Trophoblast cell (in vitro differentiated cells and primary cell): ENCODE results near the gene NHLRC3. TPM values are rescaled to one million over a fixed set of nuclear protein-coding genes. Genes with fewer than 3 reads are reported as not detected.

Source experiments
- DNase-seq, 2 donors: peaks; one replicate each; pipeline ENCODE4 v3.0.0-alpha.2; 2016
- H2AFZ ChIP-seq: 2 replicates; pipeline ENCODE4 v1.6.1; 2013; ENCODE audit warnings: low read length, moderate library complexity, mild to moderate bottlenecking; ENCODE audit not compliant: insufficient read depth, poor library complexity
- H2AK5ac ChIP-seq: 2 replicates; pipeline ENCODE4 v1.6.1; 2013; ENCODE audit warnings: mild to moderate bottlenecking, low read length
- H2BK120ac ChIP-seq: 2 replicates; pipeline ENCODE4 v1.6.1; 2013; ENCODE audit warnings: low read length, mild to moderate bottlenecking, moderate library complexity; ENCODE audit not compliant: insufficient read depth, poor library complexity
- H2BK12ac ChIP-seq: 2 replicates; pipeline ENCODE4 v1.6.1; 2013; ENCODE audit warnings: mild to moderate bottlenecking, low read length, moderate library complexity
- H2BK5ac ChIP-seq: 2 replicates; pipeline ENCODE4 v1.6.1; 2013; ENCODE audit warnings: low read length, low read depth, moderate library complexity, mild to moderate bottlenecking; ENCODE audit not compliant: poor library complexity
- H3K14ac ChIP-seq: 2 replicates; pipeline ENCODE4 v1.6.1; 2013; ENCODE audit warnings: mild to moderate bottlenecking, low read length
- H3K18ac ChIP-seq: 2 replicates; pipeline ENCODE4 v1.6.1; 2013; ENCODE audit warnings: mild to moderate bottlenecking, low read length
- H3K23ac ChIP-seq: 2 replicates; pipeline ENCODE4 v1.6.1; 2013; ENCODE audit warnings: low read length
- H3K27ac ChIP-seq: 2 replicates; pipeline ENCODE4 v1.5.1; 2013; ENCODE audit warnings: low read depth, mild to moderate bottlenecking, inconsistent platforms, low read length, moderate library complexity
- H3K27me3 ChIP-seq: 2 replicates; pipeline ENCODE4 v1.6.1; 2013; ENCODE audit warnings: inconsistent platforms, mild to moderate bottlenecking, low read length, moderate library complexity; ENCODE audit not compliant: insufficient read depth
- H3K36me3 ChIP-seq, 2 experiments: 1 replicate in 1 of 2; 2 replicates in 1 of 2; pipeline ENCODE4 v1.6.1; 2013; ENCODE audit warnings: low read length in 2 of 2, mild to moderate bottlenecking in 2 of 2, moderate library complexity in 1 of 2; ENCODE audit not compliant: insufficient read depth in 2 of 2, control insufficient read depth in 1 of 2
- H3K4ac ChIP-seq: 2 replicates; pipeline ENCODE4 v1.6.1; 2013; ENCODE audit warnings: low read depth, mild to moderate bottlenecking, low read length, moderate library complexity
- H3K4me1 ChIP-seq, 2 experiments: 1 replicate in 1 of 2; 2 replicates in 1 of 2; pipeline ENCODE4 v1.6.1; 2013; ENCODE audit warnings: low read length in 2 of 2, mild to moderate bottlenecking in 2 of 2, moderate library complexity in 1 of 2; ENCODE audit not compliant: insufficient read depth in 2 of 2, control insufficient read depth in 1 of 2
- H3K4me2 ChIP-seq: 2 replicates; pipeline ENCODE4 v1.6.1; 2013; ENCODE audit warnings: inconsistent platforms, mild to moderate bottlenecking, low read length, moderate library complexity
- H3K4me3 ChIP-seq: 2 replicates; pipeline ENCODE4 v1.5.1; 2013; ENCODE audit warnings: mild to moderate bottlenecking, low read depth, low read length, inconsistent platforms
- H3K79me1 ChIP-seq: one replicate; pipeline ENCODE4 v1.6.1; 2013; ENCODE audit warnings: low read length
- H3K79me2 ChIP-seq: 2 replicates; pipeline ENCODE4 v1.6.1; 2013; ENCODE audit warnings: low read length, mild to moderate bottlenecking; ENCODE audit not compliant: control insufficient read depth, insufficient read depth, poor library complexity
- H3K9ac ChIP-seq: 2 replicates; pipeline ENCODE4 v1.6.1; 2013; ENCODE audit warnings: mild to moderate bottlenecking, low read length
- H3K9me3 ChIP-seq: 2 replicates; pipeline ENCODE4 v1.6.1; 2013; ENCODE audit warnings: low read depth, mild to moderate bottlenecking, control low read depth, inconsistent platforms, low read length; ENCODE audit not compliant: insufficient read depth
- H4K12ac ChIP-seq: 2 replicates; pipeline ENCODE4 v1.6.1; 2013; ENCODE audit warnings: low read depth, mild to moderate bottlenecking, low read length, moderate library complexity
- H4K8ac ChIP-seq: 2 replicates; pipeline ENCODE4 v1.6.1; 2013; ENCODE audit warnings: low read depth, mild to moderate bottlenecking, low read length, moderate library complexity
- H4K91ac ChIP-seq: one replicate; pipeline ENCODE4 v1.6.1; 2013; ENCODE audit warnings: low read depth, mild to moderate bottlenecking, low read length, moderate library complexity
- WGBS: extraction: QIAGEN DNeasy Blood & Tissue Kit; methylation state at CpG from one replicate; pipeline ENCODE4 v1.1.7; 2013; ENCODE audit warnings: missing lambda C conversion rate; ENCODE audit not compliant: insufficient read length, insufficient coverage; ENCODE audit errors: extremely low coverage; 5-methylcytosine and 5-hydroxymethylcytosine counted together
- polyA plus RNA-seq: library from polyadenylated mRNA; stranded (reverse); fragments of 200-250 nt; gene quantifications from 2 replicates; pipeline ENCODE4 v1.2.3, GENCODE V29; 2013

The NHLRC3 gene, protein sequence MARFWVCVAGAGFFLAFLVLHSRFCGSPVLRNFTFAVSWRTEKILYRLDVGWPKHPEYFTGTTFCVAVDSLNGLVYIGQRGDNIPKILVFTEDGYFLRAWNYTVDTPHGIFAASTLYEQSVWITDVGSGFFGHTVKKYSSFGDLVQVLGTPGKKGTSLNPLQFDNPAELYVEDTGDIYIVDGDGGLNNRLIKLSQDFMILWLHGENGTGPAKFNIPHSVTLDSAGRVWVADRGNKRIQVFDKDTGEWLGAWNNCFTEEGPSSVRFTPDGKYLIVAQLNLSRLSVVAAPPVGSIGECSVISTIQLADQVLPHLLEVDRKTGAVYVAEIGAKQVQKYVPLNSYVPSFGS
- 8.6 and 10.2 TPM in 2 replicates for polyA plus RNA-seq

DNA sequence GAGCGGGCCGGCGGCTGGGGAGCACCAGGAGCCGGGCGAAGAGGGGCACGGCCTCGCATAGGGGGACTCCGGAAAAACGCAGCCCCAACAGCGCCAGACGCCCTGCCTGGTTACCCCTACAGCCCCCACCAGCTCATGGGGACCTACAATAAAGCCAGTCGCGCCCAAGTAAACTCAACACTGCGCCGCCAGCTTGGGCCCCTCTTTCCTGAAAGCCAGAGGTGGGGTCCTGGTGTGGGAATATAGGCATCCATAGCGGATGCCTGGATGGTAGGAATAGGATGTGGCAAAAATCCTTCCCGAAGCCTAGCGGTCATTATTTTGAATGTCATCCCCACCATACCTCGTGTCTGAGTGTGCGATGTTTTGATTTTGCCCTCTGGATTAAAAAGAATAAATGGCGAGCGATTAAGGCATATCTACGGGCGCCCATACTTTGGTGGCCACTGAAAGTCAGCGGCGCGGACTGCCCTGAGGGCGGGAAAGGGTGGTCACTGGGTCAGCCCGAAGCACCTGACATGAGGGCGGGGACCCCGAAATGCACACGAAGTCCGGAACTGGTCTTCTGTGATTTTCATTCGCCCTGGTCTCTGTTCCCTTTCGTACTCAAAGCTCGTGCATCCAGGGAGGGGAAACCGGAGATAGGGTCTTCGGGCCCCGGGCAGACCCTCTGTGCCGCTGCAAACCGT, at the start of gene NHLRC3, which contains the start of gene PROSER1:
TSS of gene NHLRC3 (plus strand) at position 577 of the 689 bp plus-strand sequence. CDS start 184 bp downstream, outside the sequence.
TSS of gene PROSER1 (minus strand) at position 210 of the 689 bp plus-strand sequence. CDS start 847 bp downstream, outside the sequence.
- Histone ChIP-seq H2BK12ac (peak within 1 kb of the TSS; percentile 49), H3K18ac (peak within 1 kb of the TSS; percentile 96), H2BK120ac (peak within 1 kb of the TSS; percentile 79), H4K8ac (peak within 1 kb of the TSS; percentile 92), H3K27me3 (no peaks in the 10 kb centered on the region), H2AK5ac (peak within 1 kb of the TSS; percentile 83), H3K23ac (no peak within 1 kb of the TSS), H4K12ac (peak within 1 kb of the TSS; percentile 92), H3K27ac (peak within 1 kb of the TSS; percentile 65), H2AFZ (peak within 1 kb of the TSS; percentile 89), H3K14ac (peak within 1 kb of the TSS; percentile 88), H4K91ac (peak within 1 kb of the TSS; percentile 96), H3K4me3 (peak within 1 kb of the TSS; percentile 89), H3K36me3 (no peaks in the 10 kb centered on the region), H3K9ac (peak within 1 kb of the TSS; percentile 69), H3K4me2 (peak within 1 kb of the TSS; percentile 90), H3K4me1 (peaks cover 0 to 4% of the 10 kb centered on the region in 2 experiments), H3K79me2 (peaks cover 14% of the 10 kb centered on the region), H3K4ac (peak within 1 kb of the TSS; percentile 87), H3K9me3 (no peaks in the 10 kb centered on the region), H2BK5ac (peak within 1 kb of the TSS; percentile 82), H3K79me1 (peaks cover 10% of the 10 kb centered on the region)
- no CpG with 5 or more reads among the region's 41 CpGs for WGBS
- DNase-seq, result peak; percentile 62 to 76

DNA sequence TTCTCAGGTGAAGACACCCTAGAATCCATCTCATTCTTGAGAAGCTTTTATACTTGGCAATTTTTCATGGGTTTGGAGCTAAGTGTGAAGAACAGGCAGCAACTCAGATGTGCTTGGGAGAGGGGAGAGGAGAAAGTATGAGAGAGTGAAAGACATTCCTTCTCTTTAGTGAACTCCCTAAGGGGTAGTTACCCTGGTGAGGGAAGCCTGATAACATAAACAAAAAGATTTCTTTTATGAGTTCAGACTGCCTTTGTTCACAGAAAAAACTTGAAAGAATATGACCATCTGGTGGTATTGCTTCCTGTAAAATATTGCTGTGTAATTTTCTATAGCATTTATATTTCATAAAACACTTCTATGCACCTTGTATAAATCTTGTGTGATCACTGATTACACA, 47.6 kb upstream of the NHLRC3 start, which contains the start of gene STOML3:
TSS of gene STOML3 (minus strand) at position 139 of the 400 bp plus-strand sequence. CDS start at position 29, 110 bp downstream.
- H3K4me2 ChIP-seq, result no peak within 1 kb of the TSS
- H2AK5ac ChIP-seq, result no peak within 1 kb of the TSS
- H3K27me3 ChIP-seq, result no peaks in the 10 kb centered on the region
- H3K27ac ChIP-seq, result no peak within 1 kb of the TSS
- H4K8ac ChIP-seq, result no peak within 1 kb of the TSS
- no peak within 1 kb of the TSS for H3K14ac ChIP-seq
- H2BK120ac ChIP-seq, result no peak within 1 kb of the TSS
- H3K79me2 ChIP-seq, result no peaks in the 10 kb centered on the region
- no peak within 1 kb of the TSS for H3K4me3 ChIP-seq
- no peak within 1 kb of the TSS for H2BK5ac ChIP-seq
- no peak within 1 kb of the TSS for H4K91ac ChIP-seq
- no peak within 1 kb of the TSS for H4K12ac ChIP-seq
- H2BK12ac ChIP-seq, result no peak within 1 kb of the TSS
- H3K4ac ChIP-seq, result no peak within 1 kb of the TSS
- DNase-seq, result peak in 1 of 2 donors; percentile 74
- no peak within 1 kb of the TSS for H3K23ac ChIP-seq
- no peaks in the 10 kb centered on the region for H3K36me3 ChIP-seq
- no peaks in the 10 kb centered on the region for H3K79me1 ChIP-seq
- H3K18ac ChIP-seq, result no peak within 1 kb of the TSS
- H3K9ac ChIP-seq, result no peak within 1 kb of the TSS
- H3K4me1 ChIP-seq, result no peaks in the 10 kb centered on the region
- H3K9me3 ChIP-seq, result no peaks in the 10 kb centered on the region
- no peak within 1 kb of the TSS for H2AFZ ChIP-seq

DNA sequence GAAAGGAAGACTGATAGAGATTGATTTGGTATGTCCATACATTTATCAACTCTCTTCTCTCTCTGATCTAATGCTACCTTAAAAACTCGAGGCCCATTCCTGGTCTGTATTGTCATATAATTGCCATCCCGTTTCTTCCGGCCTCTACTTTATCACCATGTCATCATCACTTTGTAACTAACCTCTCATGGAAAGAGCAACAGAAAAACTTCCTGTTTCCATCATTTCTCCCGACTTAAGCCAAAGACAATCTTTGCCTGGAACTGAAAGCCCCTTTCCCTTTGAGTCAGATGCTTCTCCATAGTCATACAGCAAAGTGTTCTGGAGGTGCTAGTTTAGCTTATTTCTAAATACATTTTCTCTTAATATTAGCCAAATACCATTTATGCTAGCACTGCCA, 44.9 kb upstream of the NHLRC3 start:
- Histone ChIP-seq H2AK5ac (no peak overlapping the region), H3K14ac (no peak overlapping the region), H3K4ac (no peak overlapping the region), H4K91ac (no peak overlapping the region), H3K9ac (no peak overlapping the region), H3K27ac (no peak overlapping the region), H3K18ac (no peak overlapping the region), H3K4me2 (no peak overlapping the region), H2BK5ac (no peak overlapping the region), H4K8ac (no peak overlapping the region), H3K27me3 (no peaks in the 10 kb centered on the region), H3K4me3 (no peak overlapping the region), H2BK12ac (no peak overlapping the region), H3K23ac (no peak overlapping the region), H3K9me3 (no peaks in the 10 kb centered on the region), H3K79me2 (no peaks in the 10 kb centered on the region), H3K36me3 (no peaks in the 10 kb centered on the region), H4K12ac (no peak overlapping the region), H2AFZ (no peak overlapping the region), H2BK120ac (no peak overlapping the region), H3K79me1 (no peaks in the 10 kb centered on the region), H3K4me1 (no peaks in the 10 kb centered on the region)
- no CpG with 5 or more reads among the region's 4 CpGs for WGBS
- peak in 1 of 2 donors; percentile 25 for DNase-seq

DNA sequence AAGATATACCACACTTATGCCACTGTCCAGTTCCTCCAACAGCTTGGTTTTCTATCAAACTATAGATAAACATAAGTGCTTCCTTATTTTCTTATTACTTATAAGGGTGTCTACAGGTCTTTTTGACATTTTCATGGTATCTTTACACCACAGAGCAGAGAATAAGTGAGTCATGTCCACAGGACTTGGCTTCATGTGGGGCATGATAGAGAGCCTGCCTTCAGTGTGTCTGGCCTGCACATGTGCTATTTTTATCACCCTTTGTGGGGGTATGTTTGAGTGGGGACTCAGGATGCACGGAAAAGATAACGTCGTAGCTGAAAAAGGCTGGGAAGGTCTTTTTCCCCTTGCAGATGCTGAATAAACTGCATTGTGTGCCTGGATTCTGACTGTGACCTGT, 39.5 kb upstream of the NHLRC3 start:
- no peak overlapping the region for H2AK5ac ChIP-seq
- no peaks in the 10 kb centered on the region for H3K79me2 ChIP-seq
- no peak overlapping the region for H2BK5ac ChIP-seq
- no peak overlapping the region for H2AFZ ChIP-seq
- H3K4ac ChIP-seq, result no peak overlapping the region
- no peak overlapping the region for H3K4me2 ChIP-seq
- H3K14ac ChIP-seq, result no peak overlapping the region
- H2BK12ac ChIP-seq, result no peak overlapping the region
- H3K9ac ChIP-seq, result no peak overlapping the region
- no peak overlapping the region for H4K91ac ChIP-seq
- H3K4me3 ChIP-seq, result no peak overlapping the region
- H3K18ac ChIP-seq, result no peak overlapping the region
- no peak overlapping the region for H4K12ac ChIP-seq
- no peak overlapping the region for H4K8ac ChIP-seq
- DNase-seq, result no peak
- H3K79me1 ChIP-seq, result no peaks in the 10 kb centered on the region
- H3K9me3 ChIP-seq, result no peaks in the 10 kb centered on the region
- no peaks in the 10 kb centered on the region for H3K27me3 ChIP-seq
- H3K27ac ChIP-seq, result no peak overlapping the region
- H3K36me3 ChIP-seq, result no peaks in the 10 kb centered on the region
- H3K23ac ChIP-seq, result no peak overlapping the region
- WGBS, result no CpG with 5 or more reads among the region's 3 CpGs
- H2BK120ac ChIP-seq, result no peak overlapping the region
- H3K4me1 ChIP-seq, result no peaks in the 10 kb centered on the region
